Renal pelvis (tissue), 4 donors: ENCODE data around the gene CD81. TPM values are rescaled to one million over a fixed set of nuclear protein-coding genes. Genes with fewer than 3 reads are reported as not detected.

Experiments
- DNase-seq: peaks from one replicate; pipeline ENCODE4 v3.0.0-alpha.2; 2013
- polyA plus RNA-seq, 3 donors: library from polyadenylated mRNA; unstranded; fragments of 120-200 nt; gene quantifications; one replicate each; pipeline ENCODE4 v1.2.1, GENCODE V29; 2013; ENCODE audit not compliant: insufficient read length in 3 of 3

CD81 gene
- polyA plus RNA-seq, 3 donors = 534 to 608 (median 573) TPM

- DNase-seq = no peak
Measured at GRCh38 chr11:2399488-2400068, 22.5 kb downstream of the CD81 start.

- peak; percentile 100 for DNase-seq
Measured at GRCh38 chr11:2400069-2400761, 23.1 kb downstream of the CD81 start, which contains the start of gene TSSC4. Gene TSSC4 (plus strand): TSS chr11:2400750. CDS start chr11:2402634, 1,884 bp downstream.

- no peak for DNase-seq
Measured at GRCh38 chr11:2400762-2401435, 23.8 kb downstream of the CD81 start.

- DNase-seq = no peak
Measured at GRCh38 chr11:2401436-2401984, 24.4 kb downstream of the CD81 start.

- DNase-seq = no peak
Measured at GRCh38 chr11:2402106-2402505, 25.0 kb downstream of the CD81 start.

GRCh38 chr11:2402890-2403645, 26.0 kb downstream of the CD81 start:
- DNase-seq = no peak

- no peak for DNase-seq
Measured at GRCh38 chr11:2404735-2405196, 27.7 kb downstream of the CD81 start.

- DNase-seq = peak; percentile 76
Measured at GRCh38 chr11:2406451-2406850, 29.3 kb downstream of the CD81 start.

GRCh38 chr11:2406878-2407410, 29.8 kb downstream of the CD81 start:
- DNase-seq = no peak

GRCh38 chr11:2408671-2409070, 31.6 kb downstream of the CD81 start:
- no peak for DNase-seq

GRCh38 chr11:2409126-2409525, 32.0 kb downstream of the CD81 start:
- DNase-seq = peak; percentile 95

GRCh38 chr11:2409611-2410468, 32.7 kb downstream of the CD81 start:
- peak; percentile 86 for DNase-seq

- DNase-seq = no peak
Measured at GRCh38 chr11:2410616-2411015, 33.5 kb downstream of the CD81 start.

GRCh38 chr11:2411446-2412305, 34.6 kb downstream of the CD81 start:
- no peak for DNase-seq

GRCh38 chr11:2412323-2412722, 35.2 kb downstream of the CD81 start:
- DNase-seq = no peak

- no peak for DNase-seq
Measured at GRCh38 chr11:2413742-2414579, 36.9 kb downstream of the CD81 start.

GRCh38 chr11:2414616-2415015, 37.5 kb downstream of the CD81 start:
- no peak for DNase-seq

- DNase-seq = no peak
Measured at GRCh38 chr11:2415171-2415570, 38.1 kb downstream of the CD81 start.
